K562 (cell line): ENCODE results near the gene CCL4. TPM values are rescaled to one million over a fixed set of nuclear protein-coding genes. Genes with fewer than 3 reads are reported as not detected.

Experiments used
- ARHGAP35 ChIP-seq: fragments of 450-650 bp; IDR thresholded peaks from 2 replicates; pipeline ENCODE4 v1.6.1; 2018; ENCODE audit not compliant: partially characterized antibody
- BHLHE40 ChIP-seq: IDR thresholded peaks from 2 replicates; pipeline ENCODE4 v1.6.1; 2011; ENCODE audit warnings: low read length, improper control_type of control experiment
- CBX1 ChIP-seq: sonication (generic); IDR thresholded peaks from 2 replicates; pipeline ENCODE4 v1.6.1; 2016; ENCODE audit warnings: antibody characterized with exemption, low read depth, mild to moderate bottlenecking
- ELF1 ChIP-seq: fragments of 200-800 bp; sonication (Bioruptor generic); IDR thresholded peaks from 2 replicates; pipeline ENCODE4 v1.6.1; 2016; ENCODE audit warnings: missing genetic modification characterization, missing compliant biosample characterization
- FOXP4 ChIP-seq: sonication (generic); formaldehyde crosslinking; IDR thresholded peaks from 2 replicates; pipeline ENCODE4 v1.8.0; 2022; ENCODE audit warnings: mild to moderate bottlenecking, missing genetic modification reagents, borderline replicate concordance
- HMG20A ChIP-seq: fragments of 450-650 bp; formaldehyde crosslinking; conservative IDR thresholded peaks from 2 replicates; pipeline ENCODE4 v1.4.0; 2020; ENCODE audit warnings: mild to moderate bottlenecking, mixed read lengths
- JUND ChIP-seq, 2 experiments: IDR thresholded peaks; 2 replicates in 1 of 2; 3 replicates in 1 of 2; pipeline ENCODE4 v1.6.1; 2011; ENCODE audit warnings: borderline replicate concordance in 2 of 2, low read depth in 2 of 2, low read length in 2 of 2, improper control_type of control experiment in 1 of 2, missing biosample characterization in 1 of 2, missing genetic modification characterization in 1 of 2, missing genetic modification reagents in 1 of 2
- KDM2B ChIP-seq: fragments of 250-450 bp; sonication (Bioruptor Pico); IDR thresholded peaks from 2 replicates; pipeline ENCODE4 v1.8.0; 2021; ENCODE audit warnings: mild to moderate bottlenecking, moderate library complexity
- MAX ChIP-seq: sonication (generic); formaldehyde crosslinking; IDR thresholded peaks from 2 replicates; pipeline ENCODE4 v1.9.0; 2022; ENCODE audit warnings: mild to moderate bottlenecking, missing genetic modification reagents
- MXD1 ChIP-seq: fragments of 250-450 bp; sonication (Bioruptor Pico); IDR thresholded peaks from 2 replicates; pipeline ENCODE4 v1.8.0; 2021; ENCODE audit warnings: borderline replicate concordance, mild to moderate bottlenecking, moderate library complexity; ENCODE audit not compliant: poor library complexity, severe bottlenecking
- NRF1 ChIP-seq, 2 experiments: fragments of 450-650 bp; IDR thresholded peaks in 1 of 2; conservative IDR thresholded peaks in 1 of 2; 2 replicates each; pipeline ENCODE4 v1.6.1; 2014; ENCODE audit warnings: mild to moderate bottlenecking in 2 of 2
- RERE ChIP-seq: sonication (generic); formaldehyde crosslinking; IDR thresholded peaks from 2 replicates; pipeline ENCODE4 v1.8.0; 2023; ENCODE audit warnings: missing genetic modification reagents, mild to moderate bottlenecking, borderline replicate concordance
- SMARCA5 ChIP-seq: fragments of 450-650 bp; IDR thresholded peaks from 2 replicates; pipeline ENCODE4 v1.6.1; 2016
- TCF15 ChIP-seq: fragments of 250-450 bp; sonication (Bioruptor Pico); IDR thresholded peaks from 2 replicates; pipeline ENCODE4 v1.8.0; 2022; ENCODE audit warnings: moderate library complexity, mild to moderate bottlenecking, inconsistent platforms
- TRIM25 ChIP-seq: fragments of 450-650 bp; IDR thresholded peaks from 2 replicates; pipeline ENCODE4 v1.7.0; 2016; ENCODE audit warnings: borderline replicate concordance
- ZBTB17 ChIP-seq: fragments of 450-650 bp; formaldehyde crosslinking; IDR thresholded peaks from 2 replicates; pipeline ENCODE4 v1.4.0; 2020; ENCODE audit warnings: mild to moderate bottlenecking
- ZNF316 ChIP-seq: fragments of 450-650 bp; IDR thresholded peaks from 2 replicates; pipeline ENCODE4 v1.6.1; 2016
- polyA plus RNA-seq, 8 experiments: library from polyadenylated mRNA; depleted of rRNA in 4 of 8; stranded (reverse) in 5 of 8; unstranded in 3 of 8; fragments of >200 nt; fragmentation: Nextera tagmentation in 2 of 8; fragmentation: Illumina TruSeq in 1 of 8; extraction: Ambion mirVana in 2 of 8; extraction: Trizol in 1 of 8; gene quantifications; 2 replicates each; pipeline versions ENCODE4 v1.2.1 to v1.2.3, GENCODE V29; 2011 to 2014; ENCODE audit warnings: inconsistent platforms in 1 of 8, missing spikeins in 1 of 8
- total RNA-seq, 7 experiments: library from RNA; depleted of rRNA in 6 of 7; stranded (reverse); fragments of >200 nt in 6 of 7; fragmentation: Illumina TruSeq in 2 of 7; extraction: Trizol in 2 of 7; gene quantifications; 2 replicates each; pipeline versions ENCODE4 v1.2.1 to v1.2.3, GENCODE V29; 2011 to 2021; ENCODE audit warnings: low replicate concordance in 1 of 7

CCL4 gene
- total and polyA plus RNA-seq, 9 of the 15 experiments (the other 6 are each of a cell fraction or from before 2014, with no cell fraction given): 0.91 TPM; not detected in 8

- no peak for TF ChIP-seq TRIM25
- TF ChIP-seq FOXP4 (CRISPR knock-in tag): no peak
- 0 out of 2 replicates have a peak, but pooled peaks have one; percentile 25 for TF ChIP-seq JUND (IDR thresholded peaks at IDR 0.05; ENCODE audit: borderline replicate concordance, low read depth, low read length)
- peak; percentile 33; the same call in 1 of the 3 replicates for TF ChIP-seq JUND (tag; IDR thresholded peaks at IDR 0.05; ENCODE audit: borderline replicate concordance, low read depth, low read length)
- TF ChIP-seq HMG20A (CRISPR knock-in tag): no peak
- TF ChIP-seq KDM2B: no peak
- no peak for TF ChIP-seq CBX1
- no peak for TF ChIP-seq RERE (CRISPR knock-in tag)
- TF ChIP-seq SMARCA5: no peak
- TF ChIP-seq BHLHE40: no peak
- TF ChIP-seq ZNF316: 0 out of 2 replicates have a peak, but pooled peaks have one; percentile 23
- no peak for TF ChIP-seq ELF1 (tag)
- TF ChIP-seq ARHGAP35: no peak
- TF ChIP-seq NRF1 (conservative IDR thresholded peaks at IDR 0.05 in 1 of 2, IDR thresholded peaks at IDR 0.05 in 1 of 2): 0 out of 4 replicates have a peak, but pooled peaks of 1 of the 2 experiments have one; percentile 6
- TF ChIP-seq TCF15 (CRISPR knock-in tag): no peak
- TF ChIP-seq MAX: no peak
- no peak for TF ChIP-seq MXD1 (CRISPR knock-in tag)
- no peak for TF ChIP-seq ZBTB17 (CRISPR knock-in tag)
Measured at GRCh38 chr17:36149296-36149820, 45.7 kb downstream of the CCL4 start (continued).
